KMS-11 (cell line): ENCODE results near the gene ARHGEF40.

ENCODE experiments used
- H2AFZ ChIP-seq: fragments of 200-600 bp; sonication (generic); 2 replicates; pipeline ENCODE4 v1.6.1; 2016; ENCODE audit warnings: antibody characterized with exemption, mixed run types, low read depth
- H3K27ac ChIP-seq: fragments of 200-600 bp; sonication (generic); 2 replicates; pipeline ENCODE4 v1.6.1; 2016; ENCODE audit warnings: mild to moderate bottlenecking, mixed run types
- H3K27me3 ChIP-seq: fragments of 200-600 bp; sonication (generic); 2 replicates; pipeline ENCODE4 v1.6.1; 2017; ENCODE audit warnings: mild to moderate bottlenecking, low read depth, mixed run types, moderate library complexity; ENCODE audit not compliant: insufficient read depth
- H3K36me3 ChIP-seq: fragments of 200-600 bp; sonication (generic); 2 replicates; pipeline ENCODE4 v1.6.1; 2017; ENCODE audit warnings: mild to moderate bottlenecking, mixed run types; ENCODE audit not compliant: insufficient read depth
- H3K4me1 ChIP-seq: fragments of 200-600 bp; sonication (generic); 2 replicates; pipeline ENCODE4 v1.6.1; 2016; ENCODE audit warnings: mild to moderate bottlenecking, low read depth, mixed run types; ENCODE audit not compliant: poor library complexity, severe bottlenecking
- H3K4me2 ChIP-seq: fragments of 200-600 bp; sonication (generic); 2 replicates; pipeline ENCODE4 v1.7.0; 2016; ENCODE audit warnings: mild to moderate bottlenecking, mixed run types
- H3K4me3 ChIP-seq: fragments of 200-600 bp; sonication (generic); IDR thresholded peaks from 2 replicates; pipeline ENCODE4 v1.6.1; 2017; ENCODE audit warnings: low read depth, low read length, mixed read lengths; ENCODE audit not compliant: insufficient read depth
- H3K79me2 ChIP-seq: fragments of 200-600 bp; sonication (generic); 2 replicates; pipeline ENCODE4 v1.6.1; 2016; ENCODE audit warnings: low read depth, mixed run types; ENCODE audit not compliant: insufficient read depth
- H3K9ac ChIP-seq: fragments of 200-600 bp; sonication (generic); 2 replicates; pipeline ENCODE4 v1.6.1; 2016; ENCODE audit warnings: mild to moderate bottlenecking, mixed run types
- H4K20me1 ChIP-seq: fragments of 200-600 bp; sonication (generic); 2 replicates; pipeline ENCODE4 v1.6.1; 2016; ENCODE audit warnings: mild to moderate bottlenecking, mixed run types; ENCODE audit not compliant: insufficient read depth
- CTCF ChIP-seq: fragments of 200-600 bp; sonication (generic); conservative IDR thresholded peaks from 2 replicates; pipeline ENCODE4 v1.6.1; 2017; ENCODE audit warnings: low read depth, mild to moderate bottlenecking, antibody characterized with exemption, low read length, moderate library complexity, mixed read lengths

The ARHGEF40 gene

GRCh38 chr14:21041676-21042433 is 28.2 kb upstream of the ARHGEF40 start, which contains the start of gene RNASE7:
TSS of gene RNASE7 (plus strand) at chr14:21042362. CDS start at chr14:21042993, 631 bp downstream.
- no peaks in the 10 kb centered on the region for H4K20me1 ChIP-seq
- no peaks in the 10 kb centered on the region for H3K4me1 ChIP-seq
- H3K36me3 ChIP-seq: no peaks in the 10 kb centered on the region
- H3K27me3 ChIP-seq: no peaks in the 10 kb centered on the region
- no peak within 1 kb of the TSS for H3K27ac ChIP-seq
- no peaks in the 10 kb centered on the region for H3K79me2 ChIP-seq
- no peak within 1 kb of the TSS for H3K4me3 ChIP-seq
- no peak within 1 kb of the TSS for H3K9ac ChIP-seq
- H3K4me2 ChIP-seq: no peak within 1 kb of the TSS
- TF ChIP-seq CTCF: no peak
- no peak within 1 kb of the TSS for H2AFZ ChIP-seq

GRCh38 chr14:21042918-21043317 is 27.2 kb upstream of the ARHGEF40 start:
- no peak overlapping the region for H2AFZ ChIP-seq

DNA sequence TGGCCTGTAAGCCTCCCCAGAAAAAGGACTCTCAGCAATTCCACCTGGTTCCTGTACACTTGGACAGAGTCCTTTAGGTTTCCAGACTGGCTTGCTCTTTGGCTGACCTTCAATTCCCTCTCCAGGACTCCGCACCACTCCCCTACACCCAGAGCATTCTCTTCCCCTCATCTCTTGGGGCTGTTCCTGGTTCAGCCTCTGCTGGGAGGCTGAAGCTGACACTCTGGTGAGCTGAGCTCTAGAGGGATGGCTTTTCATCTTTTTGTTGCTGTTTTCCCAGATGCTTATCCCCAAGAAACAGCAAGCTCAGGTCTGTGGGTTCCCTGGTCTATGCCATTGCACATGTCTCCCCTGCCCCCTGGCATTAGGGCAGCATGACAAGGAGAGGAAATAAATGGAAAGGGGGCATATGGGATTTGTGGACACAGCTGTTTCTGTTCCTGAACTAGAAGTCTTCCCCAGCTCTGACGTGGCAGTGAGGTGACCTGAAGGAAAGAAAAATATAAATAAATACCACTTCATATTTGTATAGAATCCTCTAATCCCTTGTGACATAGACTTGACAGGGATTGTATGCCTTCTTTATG is 26.6 kb upstream of the ARHGEF40 start:
- H3K4me2 ChIP-seq: no peak overlapping the region
- no peak overlapping the region for H3K27ac ChIP-seq
- no peak for TF ChIP-seq CTCF
- no peaks in the 10 kb centered on the region for H3K36me3 ChIP-seq
- H3K79me2 ChIP-seq: no peaks in the 10 kb centered on the region
- H3K27me3 ChIP-seq: no peaks in the 10 kb centered on the region
- no peak overlapping the region for H3K4me3 ChIP-seq
- no peak overlapping the region for H3K9ac ChIP-seq
- H4K20me1 ChIP-seq: no peaks in the 10 kb centered on the region
- no peaks in the 10 kb centered on the region for H3K4me1 ChIP-seq
- H2AFZ ChIP-seq: no peak overlapping the region

More at GRCh38 chr14:21042918-21043317, 27.2 kb upstream of the ARHGEF40 start:
- no peak for TF ChIP-seq CTCF
- Histone ChIP-seq H3K4me2 (no peak overlapping the region), H3K27ac (no peak overlapping the region), H3K4me1 (no peaks in the 10 kb centered on the region), H3K27me3 (no peaks in the 10 kb centered on the region), H3K4me3 (no peak overlapping the region), H3K9ac (no peak overlapping the region), H3K79me2 (no peaks in the 10 kb centered on the region), H4K20me1 (no peaks in the 10 kb centered on the region), H3K36me3 (no peaks in the 10 kb centered on the region)

DNA sequence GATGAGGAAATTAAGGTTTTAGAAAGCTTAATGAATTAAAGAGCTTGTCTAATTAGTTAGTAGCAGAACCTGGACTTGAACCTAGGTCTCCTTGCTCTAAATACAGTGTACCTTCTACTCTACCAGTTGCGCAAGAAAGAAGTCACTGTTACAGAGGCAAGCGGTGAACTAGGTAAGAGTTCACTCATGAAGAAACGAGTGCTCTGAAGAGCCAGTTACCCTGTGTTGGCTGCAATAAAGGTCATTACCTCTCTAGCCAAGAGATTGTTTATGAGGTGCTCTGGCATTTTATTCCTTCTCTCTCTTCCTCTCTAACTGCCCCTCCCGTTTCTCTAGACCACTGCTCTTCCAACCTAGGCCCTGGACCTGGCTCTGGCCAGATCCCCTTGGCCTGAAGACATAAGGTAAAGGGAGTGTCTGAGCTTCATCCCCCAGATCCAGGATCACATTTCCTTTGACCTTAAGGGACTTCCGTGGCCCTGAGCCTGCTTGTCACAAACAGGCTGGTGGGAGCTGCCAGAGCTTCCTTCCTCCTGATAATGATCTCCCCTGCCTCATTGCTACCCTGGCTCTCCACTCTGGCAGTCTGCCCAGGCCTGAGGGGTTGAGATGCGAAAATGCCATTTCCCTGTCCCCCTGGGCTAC is 26.0 kb upstream of the ARHGEF40 start:
- Histone ChIP-seq H3K4me1 (no peaks in the 10 kb centered on the region), H3K27me3 (no peaks in the 10 kb centered on the region), H3K9ac (no peak overlapping the region), H3K4me3 (no peak overlapping the region), H3K79me2 (no peaks in the 10 kb centered on the region), H2AFZ (no peak overlapping the region), H3K4me2 (no peak overlapping the region), H3K27ac (no peak overlapping the region), H4K20me1 (no peaks in the 10 kb centered on the region), H3K36me3 (no peaks in the 10 kb centered on the region)
- no peak for TF ChIP-seq CTCF
